ENCODE measurements around the gene PGGT1B.

PGGT1B gene

DNA sequence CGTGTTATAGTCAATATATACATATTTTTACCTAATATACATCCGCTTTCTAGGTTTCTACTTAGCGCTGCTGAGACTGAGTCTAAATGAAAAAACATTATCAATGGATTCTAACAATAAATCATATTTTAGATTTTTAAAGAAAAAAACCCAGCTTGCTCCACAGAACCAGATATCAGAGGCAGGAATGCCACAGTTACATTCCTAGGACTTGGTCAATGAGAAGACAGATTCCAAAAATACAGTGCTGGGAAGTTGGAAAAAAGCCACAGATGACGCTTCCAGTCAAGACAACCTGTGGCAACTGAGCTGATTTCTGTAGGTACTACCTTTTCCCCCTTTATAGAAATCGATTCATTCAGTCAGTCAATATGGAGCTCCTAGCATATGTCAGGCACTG, 34.4 kb upstream of the PGGT1B start:
- DNase-seq (ENCODE audit: extremely low spot score): no peak
- CTCF ChIA-PET: interaction anchor here (1.0 to 4.2 kb wide), 7 partner anchors 9 to 284 kb away, joined by 3 to 33 read pairs (median 5); no protein-coding TSS in a partner anchor
- POLR2A ChIA-PET: no interaction called here
- TF ChIP-seq, protein P1, sequence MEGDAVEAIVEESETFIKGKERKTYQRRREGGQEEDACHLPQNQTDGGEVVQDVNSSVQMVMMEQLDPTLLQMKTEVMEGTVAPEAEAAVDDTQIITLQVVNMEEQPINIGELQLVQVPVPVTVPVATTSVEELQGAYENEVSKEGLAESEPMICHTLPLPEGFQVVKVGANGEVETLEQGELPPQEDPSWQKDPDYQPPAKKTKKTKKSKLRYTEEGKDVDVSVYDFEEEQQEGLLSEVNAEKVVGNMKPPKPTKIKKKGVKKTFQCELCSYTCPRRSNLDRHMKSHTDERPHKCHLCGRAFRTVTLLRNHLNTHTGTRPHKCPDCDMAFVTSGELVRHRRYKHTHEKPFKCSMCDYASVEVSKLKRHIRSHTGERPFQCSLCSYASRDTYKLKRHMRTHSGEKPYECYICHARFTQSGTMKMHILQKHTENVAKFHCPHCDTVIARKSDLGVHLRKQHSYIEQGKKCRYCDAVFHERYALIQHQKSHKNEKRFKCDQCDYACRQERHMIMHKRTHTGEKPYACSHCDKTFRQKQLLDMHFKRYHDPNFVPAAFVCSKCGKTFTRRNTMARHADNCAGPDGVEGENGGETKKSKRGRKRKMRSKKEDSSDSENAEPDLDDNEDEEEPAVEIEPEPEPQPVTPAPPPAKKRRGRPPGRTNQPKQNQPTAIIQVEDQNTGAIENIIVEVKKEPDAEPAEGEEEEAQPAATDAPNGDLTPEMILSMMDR (IDR thresholded peaks at IDR 0.05; ENCODE audit: control extremely low read depth, extremely low read depth, low read depth, missing control alignments): no peak

DNA sequence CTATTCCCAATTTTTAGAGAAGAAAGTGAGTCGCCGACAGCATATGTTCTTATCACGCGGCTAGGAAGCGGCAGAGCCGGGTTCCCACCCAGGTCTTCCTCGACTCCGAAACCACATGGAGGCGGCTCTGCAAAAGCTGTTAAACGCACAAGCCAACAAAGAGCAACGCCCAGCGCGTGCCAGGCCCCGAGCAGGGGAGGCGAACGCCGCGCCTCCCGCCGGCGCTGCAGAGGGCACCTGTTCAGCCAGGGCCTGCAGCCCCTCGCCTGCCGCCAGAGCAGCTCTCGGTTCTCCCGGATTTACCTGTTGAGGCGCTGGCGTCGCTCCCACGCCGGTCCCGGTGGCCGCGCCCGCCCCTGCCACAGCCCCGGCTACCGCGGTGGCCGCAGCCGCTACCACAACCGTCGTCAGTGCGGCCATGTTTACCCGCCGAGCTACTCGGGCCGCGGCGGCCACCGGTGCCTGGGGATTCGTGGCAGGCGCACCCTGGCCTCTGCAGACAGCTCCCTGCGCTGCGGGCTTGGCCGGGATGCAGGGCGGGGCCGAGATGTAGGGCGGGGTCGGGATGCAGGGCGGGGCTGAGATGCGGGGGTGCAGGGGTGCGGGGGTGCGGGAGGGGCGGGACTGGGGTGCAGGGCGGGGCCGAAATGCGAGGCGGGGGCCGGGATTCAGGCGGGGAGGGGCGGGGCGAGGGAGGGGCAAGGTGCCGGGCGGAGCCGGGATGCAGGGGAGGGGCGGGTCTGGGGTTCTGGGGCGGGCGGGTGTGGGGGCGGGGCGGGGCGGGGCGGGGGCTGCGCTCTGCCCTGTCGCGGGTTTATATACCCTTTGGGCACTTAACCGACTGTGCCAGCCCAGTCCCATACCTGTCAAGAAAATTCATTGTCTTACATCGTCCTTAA, 33.7 kb upstream of the PGGT1B start, which contains the start of gene CCDC112:
Gene CCDC112, minus strand, starts transcription at position 531 of the 899 bp plus-strand sequence. Its CDS starts 111 bp downstream, at position 420.
- peak; percentile 95 for DNase-seq (ENCODE audit: extremely low spot score)
- ChIA-PET POLR2A (no interaction called here), CTCF (interaction anchor here (1.0 to 4.2 kb wide), 8 partner anchors 10 to 285 kb away, joined by 3 to 33 read pairs (median 3); no protein-coding TSS in a partner anchor)
- TF ChIP-seq, protein P1 (IDR thresholded peaks at IDR 0.05; ENCODE audit: control extremely low read depth, extremely low read depth, low read depth, missing control alignments): no peak

GRCh38 chr5:115295777-115296123, 33.1 kb upstream of the PGGT1B start:
- POLR2A ChIA-PET: no interaction called here
- DNase-seq (ENCODE audit: extremely low spot score): no peak

GRCh38 chr5:115291397-115291796, 28.7 kb upstream of the PGGT1B start:
- ChIA-PET CTCF (interaction anchor here (1.3 kb wide), 1 partner anchor 11 kb away, joined by 3 read pairs; no protein-coding TSS in a partner anchor), POLR2A (no interaction called here)
- no peak for DNase-seq (ENCODE audit: extremely low spot score)
- TF ChIP-seq, protein P1 (IDR thresholded peaks at IDR 0.05; ENCODE audit: control extremely low read depth, extremely low read depth, low read depth, missing control alignments): no peak

More at GRCh38 chr5:115295777-115296123, 33.1 kb upstream of the PGGT1B start:
- TF ChIP-seq, protein P1 (IDR thresholded peaks at IDR 0.05; ENCODE audit: control extremely low read depth, extremely low read depth, low read depth, missing control alignments): no peak
- CTCF ChIA-PET: interaction anchor here (0.7 to 4.2 kb wide), 5 partner anchors 13 to 279 kb away, joined by 3 to 33 read pairs (median 3); no protein-coding TSS in a partner anchor

GRCh38 chr5:115289104-115289503, 26.4 kb upstream of the PGGT1B start:
- DNase-seq (ENCODE audit: extremely low spot score): no peak
- POLR2A ChIA-PET: no interaction called here
- CTCF ChIA-PET: interaction anchor here (1.3 kb wide), 1 partner anchor 20 kb away, joined by 3 read pairs; no protein-coding TSS in a partner anchor
- TF ChIP-seq, protein P1 (IDR thresholded peaks at IDR 0.05; ENCODE audit: control extremely low read depth, extremely low read depth, low read depth, missing control alignments): no peak

DNA sequence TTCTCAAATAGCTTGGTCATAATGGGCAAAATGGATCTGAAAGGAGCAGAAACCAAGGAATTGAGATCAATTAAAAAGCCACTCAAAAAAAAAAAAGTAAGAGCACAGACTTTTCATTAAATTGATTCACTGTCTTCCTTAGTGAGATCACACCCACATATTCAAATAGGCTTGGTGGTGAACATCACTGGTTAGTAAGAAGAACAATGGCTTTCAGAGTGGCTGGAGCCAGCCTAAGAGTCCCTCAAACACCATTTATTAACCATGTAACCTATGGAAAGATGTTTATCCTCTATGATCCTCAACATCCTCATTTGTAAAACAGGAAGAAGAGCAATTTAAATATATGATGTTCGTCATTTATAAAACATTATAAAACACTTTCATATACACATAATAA, 21.3 kb upstream of the PGGT1B start:
- DNase-seq (ENCODE audit: extremely low spot score): no peak

More for the DNA sequence above, 21.3 kb upstream of the PGGT1B start:
- ChIA-PET POLR2A (no interaction called here), CTCF (interaction anchor here (1.4 to 2.0 kb wide), 3 partner anchors 8 to 374 kb away, joined by 3 to 5 read pairs (median 5); no protein-coding TSS in a partner anchor)
- TF ChIP-seq, protein P1 (IDR thresholded peaks at IDR 0.05; ENCODE audit: control extremely low read depth, extremely low read depth, low read depth, missing control alignments): no peak

Data from GM10248 (cell line).